ENCODE measurements around the gene UBAP2. TPM values are rescaled to one million over a fixed set of nuclear protein-coding genes. Genes with fewer than 3 reads are reported as not detected.

UBAP2 gene
- total RNA-seq, 1 donor from 2014 or later, result 15.8 TPM

GRCh38 chr9:33908114-33908513, 140.6 kb downstream of the UBAP2 start:
- DNase-seq (ENCODE audit: low spot score in 2 of 2), result no peak
- peaks cover 3 to 7% of the 10 kb centered on the region in 2 donors for H3K36me3 ChIP-seq
- intact Hi-C loops (cut with DNase I), result no loop called here
- peaks cover 7 to 12% of the 10 kb centered on the region in 2 donors for H3K4me1 ChIP-seq
- H3K4me3 ChIP-seq, result no peak overlapping the region
- no peak for TF ChIP-seq CTCF (IDR thresholded peaks at IDR 0.05)
- H3K27me3 ChIP-seq, result no peaks in the 10 kb centered on the region
- no peaks in the 10 kb centered on the region for H3K9me3 ChIP-seq
- H3K27ac ChIP-seq, result no peak overlapping the region

GRCh38 chr9:33907347-33907746, 141.3 kb downstream of the UBAP2 start:
- intact Hi-C loops (cut with DNase I), result no loop called here

GRCh38 chr9:33906769-33907168, 141.9 kb downstream of the UBAP2 start:
- no peaks in the 10 kb centered on the region for H3K27me3 ChIP-seq
- no peak for DNase-seq (ENCODE audit: low spot score in 2 of 2)
- H3K4me1 ChIP-seq, result peaks cover 7 to 12% of the 10 kb centered on the region in 2 donors
- peaks cover 0 to 6% of the 10 kb centered on the region in 2 donors for H3K36me3 ChIP-seq
- intact Hi-C loops (cut with DNase I), result no loop called here
- H3K27ac ChIP-seq, result no peak overlapping the region
- H3K9me3 ChIP-seq, result no peaks in the 10 kb centered on the region
- no peak for TF ChIP-seq CTCF (IDR thresholded peaks at IDR 0.05)
- H3K4me3 ChIP-seq, result no peak overlapping the region

More at GRCh38 chr9:33907347-33907746, 141.3 kb downstream of the UBAP2 start:
- Histone ChIP-seq H3K4me3 (no peak overlapping the region), H3K27me3 (no peaks in the 10 kb centered on the region), H3K4me1 (peaks cover 7 to 12% of the 10 kb centered on the region in 2 donors), H3K36me3 (peaks cover 0 to under 1% of the 10 kb centered on the region in 2 donors), H3K27ac (no peak overlapping the region), H3K9me3 (no peaks in the 10 kb centered on the region)
- no peak for DNase-seq (ENCODE audit: low spot score in 2 of 2)
- TF ChIP-seq CTCF (IDR thresholded peaks at IDR 0.05), result no peak

- no peak overlapping the region for H3K27ac ChIP-seq
- peaks cover 7 to 12% of the 10 kb centered on the region in 2 donors for H3K4me1 ChIP-seq
- no peaks in the 10 kb centered on the region for H3K9me3 ChIP-seq
- H3K4me3 ChIP-seq, result no peak overlapping the region
- intact Hi-C loops (cut with DNase I), result no loop called here
- TF ChIP-seq CTCF (IDR thresholded peaks at IDR 0.05), result no peak
- H3K27me3 ChIP-seq, result no peaks in the 10 kb centered on the region
- no peak for DNase-seq (ENCODE audit: low spot score in 2 of 2)
- peaks cover 5 to 16% of the 10 kb centered on the region in 2 donors for H3K36me3 ChIP-seq
Observed at GRCh38 chr9:33905137-33905536, 143.6 kb downstream of the UBAP2 start.

- H3K4me3 ChIP-seq, result no peak overlapping the region
- no peak for DNase-seq (ENCODE audit: low spot score in 2 of 2)
- H3K9me3 ChIP-seq, result no peaks in the 10 kb centered on the region
- TF ChIP-seq CTCF (IDR thresholded peaks at IDR 0.05), result no peak
- intact Hi-C loops (cut with DNase I), result no loop called here
- peaks cover 7 to 12% of the 10 kb centered on the region in 2 donors for H3K4me1 ChIP-seq
- H3K27me3 ChIP-seq, result no peaks in the 10 kb centered on the region
- no peak overlapping the region for H3K27ac ChIP-seq
- peaks cover 9 to 16% of the 10 kb centered on the region in 2 donors for H3K36me3 ChIP-seq
Observed at GRCh38 chr9:33903157-33903780, 145.4 kb downstream of the UBAP2 start.

All from ascending aorta (tissue), 2 donors.